Stimulated activated CD8-positive, alpha-beta memory T cell treated with anti-CD3 and anti-CD28 coated beads, Interleukin-4, amount 100 ng/mL, for 1 hour (primary cell): ENCODE results near the gene ACSS2.

Experiments used
- DNase-seq, 2 donors: peaks; one replicate each; pipeline ENCODE4 v3.0.0-alpha.2; 2020; ENCODE audit warnings: low read depth in 2 of 2, low spot score in 1 of 2

ACSS2 gene

DNA sequence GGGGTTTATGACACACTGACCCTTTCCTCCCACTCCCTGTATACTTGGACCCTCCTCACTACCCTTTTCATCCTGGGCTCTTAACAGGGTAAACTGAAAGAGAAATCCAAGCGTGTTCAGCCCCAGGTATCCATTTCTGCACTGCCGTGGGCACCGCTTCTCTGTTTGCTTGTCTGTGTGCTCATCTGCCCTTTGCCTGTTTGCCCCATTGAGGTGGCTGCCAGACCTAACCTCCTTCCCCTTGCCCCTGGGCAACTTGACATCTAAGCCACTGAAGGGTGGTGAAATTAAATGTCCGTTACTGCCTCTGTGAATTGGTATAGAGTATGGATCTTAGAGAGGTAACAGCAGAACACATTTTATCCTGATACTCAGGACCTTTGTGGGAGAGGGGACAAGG lies 38.7 kb downstream of the ACSS2 start:
- no peak for DNase-seq

DNA sequence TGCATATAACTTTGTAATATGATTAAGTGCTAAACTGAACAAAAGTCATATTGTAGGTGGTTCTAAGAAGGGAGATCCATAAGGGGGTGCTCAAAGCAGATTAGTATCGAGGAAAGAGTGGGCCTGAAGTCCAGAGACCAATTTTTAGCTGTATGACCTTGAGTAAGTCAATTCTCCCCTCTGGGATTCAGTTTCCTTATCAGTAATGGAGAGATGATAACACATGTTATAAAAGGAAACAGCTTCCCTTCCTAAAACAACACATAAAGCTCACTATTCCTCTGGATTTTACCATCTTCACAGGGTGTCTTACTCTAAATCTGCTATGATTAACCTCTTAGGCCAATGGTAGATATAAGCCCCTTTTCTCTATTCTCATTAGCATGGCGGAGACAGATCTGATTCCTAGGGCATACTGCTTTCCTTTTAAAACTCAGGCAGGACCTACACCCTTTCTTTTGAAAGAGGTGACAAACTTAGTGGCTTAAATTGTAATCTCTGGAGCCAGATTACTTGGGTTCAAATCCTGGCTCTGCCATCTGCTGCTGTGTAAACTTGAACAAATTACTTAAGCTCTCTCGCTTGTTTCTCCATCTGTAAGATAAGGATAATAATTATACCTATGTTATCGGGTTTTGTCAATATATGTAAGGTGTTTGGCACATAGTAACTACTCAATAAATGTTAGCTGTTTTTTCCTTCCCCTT lies 39.5 kb downstream of the ACSS2 start:
- no peak for DNase-seq

DNA sequence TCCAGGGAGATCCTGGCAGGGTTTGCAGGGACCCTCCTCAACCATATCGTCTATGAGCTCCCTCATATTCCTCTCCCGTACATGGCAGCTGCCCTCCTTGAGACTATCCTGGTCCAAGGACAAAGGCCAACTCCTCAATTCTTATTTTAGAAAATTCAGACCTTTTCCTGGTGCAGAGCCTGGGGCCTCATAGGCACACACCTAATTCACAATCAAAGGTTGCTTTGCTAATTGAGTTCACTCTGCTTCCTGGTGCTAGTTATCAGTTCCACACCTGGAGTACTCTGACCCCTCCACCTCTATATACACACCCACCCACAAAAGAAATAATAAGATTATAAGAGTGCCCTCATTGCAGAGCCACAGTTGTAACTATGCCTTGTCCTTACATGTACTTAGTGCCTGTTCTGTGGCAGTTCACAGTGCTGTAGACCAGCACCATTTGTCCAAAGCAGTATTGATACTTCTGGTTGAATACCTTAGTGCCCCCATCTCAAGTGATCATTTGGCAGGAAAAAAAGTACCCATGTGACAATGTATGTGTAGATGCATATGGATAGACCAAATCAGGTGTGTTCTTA lies 40.5 kb downstream of the ACSS2 start:
- DNase-seq = no peak

DNA sequence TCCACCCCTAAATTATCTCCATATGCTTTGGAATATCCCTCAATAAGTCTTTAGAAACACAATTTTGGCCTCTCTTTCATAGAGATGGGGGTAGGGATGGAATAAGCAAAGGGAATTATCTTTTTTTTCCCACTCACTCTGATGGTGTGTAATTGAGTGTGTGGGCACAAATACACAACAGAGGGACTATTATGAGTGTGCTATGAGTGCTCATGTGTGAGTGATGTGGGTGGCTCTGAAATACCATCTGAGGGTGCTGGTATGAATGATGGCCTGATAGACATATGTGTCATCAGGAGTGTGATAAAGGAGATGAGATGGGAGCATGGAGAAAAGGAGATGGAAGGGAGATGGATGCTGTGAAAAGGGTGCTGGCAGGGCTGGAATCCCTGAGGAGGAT lies 43.6 kb downstream of the ACSS2 start:
- DNase-seq = no peak

DNA sequence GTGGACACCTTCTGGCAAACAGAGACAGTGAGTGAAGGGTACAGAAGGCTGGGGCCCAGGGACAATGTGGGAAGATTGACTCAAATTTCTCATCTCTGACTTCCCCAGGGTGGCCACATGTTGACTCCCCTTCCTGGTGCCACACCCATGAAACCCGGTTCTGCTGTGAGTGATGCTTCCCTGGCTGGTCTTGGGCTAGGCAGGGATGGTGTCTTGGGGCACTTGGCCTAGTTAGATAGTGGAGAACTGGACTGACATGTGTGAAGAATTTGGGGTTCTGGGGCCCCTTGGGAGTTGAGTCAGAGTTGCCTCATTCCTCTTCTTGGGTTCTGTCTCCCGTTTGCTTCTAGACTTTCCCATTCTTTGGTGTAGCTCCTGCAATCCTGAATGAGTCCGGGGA lies 45.0 kb downstream of the ACSS2 start:
- no peak for DNase-seq

DNA sequence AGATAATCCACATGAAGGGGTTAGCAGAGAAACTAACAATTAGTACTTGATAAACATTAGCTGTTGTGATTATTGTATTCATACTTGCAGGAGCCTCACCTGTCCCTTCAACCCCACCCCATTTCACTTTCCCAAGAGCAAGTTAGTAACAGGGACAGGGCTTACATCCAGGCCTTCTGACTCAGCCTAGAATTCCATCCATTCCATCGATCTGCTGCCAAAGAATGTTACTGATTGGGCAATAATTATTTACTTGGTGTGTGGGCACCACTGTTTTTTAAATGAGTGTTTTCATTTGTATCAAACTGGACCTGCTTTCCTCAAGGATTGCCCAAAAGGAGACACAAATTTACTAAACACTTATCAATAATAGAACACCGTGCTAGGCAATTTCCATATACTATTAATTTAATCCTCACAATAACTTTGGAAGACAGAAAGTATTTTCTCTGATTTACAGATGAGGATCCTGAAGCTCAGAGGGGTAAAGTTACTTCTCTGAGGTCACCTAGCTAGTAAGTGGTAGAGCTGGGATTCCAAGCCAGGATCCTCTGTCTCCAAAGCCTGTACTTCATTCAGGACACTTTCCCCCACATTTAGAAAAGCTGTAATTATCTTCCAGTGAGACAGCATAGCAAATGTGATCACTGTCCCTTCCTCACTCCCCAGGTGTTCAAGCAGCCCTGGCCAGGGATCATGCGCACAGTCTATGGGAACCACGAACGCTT lies 46.4 kb downstream of the ACSS2 start:
- no peak for DNase-seq

DNA sequence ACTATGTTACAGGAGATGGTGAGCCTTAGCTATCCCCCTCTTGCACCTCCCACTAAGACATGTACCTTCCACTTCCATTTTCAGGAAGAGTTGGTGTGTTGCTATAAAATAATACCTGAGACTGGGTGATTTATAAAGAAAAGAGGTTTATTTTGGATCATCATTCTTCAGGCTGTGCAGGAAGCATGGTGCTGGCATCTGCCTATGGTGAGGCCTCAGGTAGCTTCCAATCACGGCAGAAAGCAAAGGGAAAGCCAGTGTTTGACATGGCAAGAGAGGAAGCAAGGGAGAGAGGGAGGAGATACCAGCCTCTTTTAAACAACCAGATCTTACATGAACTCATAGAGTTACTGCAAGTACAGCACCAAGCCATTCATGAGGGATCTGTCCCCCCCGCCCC lies 47.0 kb downstream of the ACSS2 start:
- no peak for DNase-seq

DNA sequence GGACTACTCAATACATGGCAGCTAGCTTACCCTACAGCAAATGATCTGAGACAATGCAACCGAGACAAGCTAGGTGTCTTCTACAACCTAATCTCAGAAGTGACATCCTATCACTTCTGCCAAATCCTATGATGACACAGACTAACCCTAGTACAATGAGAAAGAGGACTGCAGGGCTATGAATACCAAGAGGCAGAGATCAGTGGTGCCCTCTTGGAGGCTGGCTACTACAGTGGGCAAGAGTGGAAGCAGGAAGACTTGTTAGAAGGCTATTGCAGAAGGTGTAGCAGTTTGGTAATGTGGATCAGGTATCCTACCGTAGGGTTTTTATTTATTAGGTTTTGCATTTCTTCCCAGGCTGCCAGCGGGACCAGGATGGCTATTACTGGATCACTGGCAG lies 48.9 kb downstream of the ACSS2 start:
- DNase-seq = no peak

DNA sequence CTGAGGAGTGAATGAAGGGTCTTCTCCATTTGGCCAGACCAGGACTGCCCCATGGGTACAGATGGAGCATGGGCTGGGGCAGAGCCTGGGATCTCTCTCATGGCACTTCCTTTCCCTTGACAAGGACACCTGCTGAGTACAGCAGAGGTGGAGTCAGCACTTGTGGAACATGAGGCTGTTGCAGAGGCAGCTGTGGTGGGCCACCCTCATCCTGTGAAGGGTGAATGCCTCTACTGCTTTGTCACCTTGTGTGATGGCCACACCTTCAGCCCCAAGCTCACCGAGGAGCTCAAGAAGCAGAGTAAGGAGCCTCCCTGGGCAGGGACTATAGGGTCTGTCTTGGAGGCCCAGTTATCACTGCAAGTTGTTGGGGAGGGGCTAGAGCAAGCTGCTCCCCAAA lies 49.6 kb downstream of the ACSS2 start:
- no peak for DNase-seq

DNA sequence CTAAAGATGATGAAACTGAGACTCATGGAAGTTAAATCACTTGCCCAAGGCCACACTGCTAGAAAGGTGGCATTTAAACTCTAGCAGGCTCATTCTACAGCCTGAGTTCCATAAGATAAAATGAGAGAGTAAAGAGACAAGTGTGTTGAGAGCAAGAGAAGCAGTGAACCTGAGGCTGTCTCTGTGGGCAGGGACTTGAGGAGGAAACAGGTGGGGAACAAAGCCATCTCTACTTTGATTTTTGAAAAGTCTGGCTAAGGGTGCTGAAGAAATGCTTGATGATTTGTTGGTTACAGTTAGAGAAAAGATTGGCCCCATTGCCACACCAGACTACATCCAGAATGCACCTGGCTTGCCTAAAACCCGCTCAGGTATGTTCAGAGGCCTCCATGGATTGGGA lies 50.2 kb downstream of the ACSS2 start:
- DNase-seq = no peak

DNA sequence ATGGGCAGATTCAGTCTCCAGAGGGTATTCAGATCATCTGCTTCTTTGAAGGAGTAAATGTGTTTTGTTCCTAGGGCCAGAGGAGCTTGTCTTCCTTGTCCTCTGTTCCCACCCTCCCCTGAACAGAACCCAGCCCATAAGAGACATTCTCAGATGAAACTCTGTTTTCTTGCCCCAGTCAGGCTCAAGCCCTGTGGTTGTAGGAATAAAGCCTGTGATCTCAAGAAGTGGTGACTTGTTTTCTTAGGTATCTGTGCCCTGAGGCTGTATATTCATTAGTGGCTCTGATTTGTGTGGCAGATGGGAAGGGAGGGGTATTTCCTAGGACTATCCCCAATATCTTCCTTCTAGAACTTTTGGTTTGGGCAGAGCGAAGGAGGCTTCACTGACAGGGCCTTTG lies 51.3 kb downstream of the ACSS2 start:
- no peak for DNase-seq

DNA sequence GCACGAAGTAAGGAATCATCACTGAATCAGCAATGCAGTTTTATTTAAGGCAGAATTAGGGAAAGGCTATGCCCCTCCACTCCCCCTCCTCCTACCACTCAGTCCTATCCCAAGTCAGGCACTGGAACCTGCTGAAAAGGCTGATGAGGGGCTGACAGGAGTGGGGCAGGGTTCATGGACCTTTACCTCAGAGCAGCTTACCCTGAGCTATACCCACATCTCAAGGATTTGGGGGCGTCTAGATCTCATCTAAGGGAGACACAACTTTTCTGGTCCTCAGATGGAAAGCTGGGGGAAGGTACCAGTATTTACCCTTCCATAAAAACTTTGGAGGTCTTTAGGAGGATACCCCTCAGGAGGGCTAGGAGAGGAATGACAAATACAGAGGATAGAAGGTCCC lies 52.0 kb downstream of the ACSS2 start:
- DNase-seq = no peak

DNA sequence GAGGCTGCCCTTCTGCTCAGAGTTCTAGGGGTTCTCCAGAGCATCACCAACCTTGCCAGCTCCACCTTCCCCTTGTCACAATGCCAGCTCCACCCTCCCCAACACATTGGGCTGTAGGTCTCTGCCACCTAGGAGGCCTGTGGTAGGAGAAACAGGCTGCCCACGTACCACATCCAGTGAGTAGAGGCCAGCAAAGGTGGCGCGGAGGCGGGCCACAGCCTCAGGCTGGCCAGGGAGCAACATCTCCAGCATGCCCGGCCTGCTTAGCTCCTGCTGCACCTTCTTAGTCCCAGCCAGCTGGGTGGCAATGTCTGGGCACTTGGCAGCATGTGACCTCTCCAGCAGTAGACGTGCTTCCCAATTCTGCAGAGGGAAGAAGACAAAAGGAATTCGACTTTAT lies 55.4 kb downstream of the ACSS2 start:
- no peak for DNase-seq

DNA sequence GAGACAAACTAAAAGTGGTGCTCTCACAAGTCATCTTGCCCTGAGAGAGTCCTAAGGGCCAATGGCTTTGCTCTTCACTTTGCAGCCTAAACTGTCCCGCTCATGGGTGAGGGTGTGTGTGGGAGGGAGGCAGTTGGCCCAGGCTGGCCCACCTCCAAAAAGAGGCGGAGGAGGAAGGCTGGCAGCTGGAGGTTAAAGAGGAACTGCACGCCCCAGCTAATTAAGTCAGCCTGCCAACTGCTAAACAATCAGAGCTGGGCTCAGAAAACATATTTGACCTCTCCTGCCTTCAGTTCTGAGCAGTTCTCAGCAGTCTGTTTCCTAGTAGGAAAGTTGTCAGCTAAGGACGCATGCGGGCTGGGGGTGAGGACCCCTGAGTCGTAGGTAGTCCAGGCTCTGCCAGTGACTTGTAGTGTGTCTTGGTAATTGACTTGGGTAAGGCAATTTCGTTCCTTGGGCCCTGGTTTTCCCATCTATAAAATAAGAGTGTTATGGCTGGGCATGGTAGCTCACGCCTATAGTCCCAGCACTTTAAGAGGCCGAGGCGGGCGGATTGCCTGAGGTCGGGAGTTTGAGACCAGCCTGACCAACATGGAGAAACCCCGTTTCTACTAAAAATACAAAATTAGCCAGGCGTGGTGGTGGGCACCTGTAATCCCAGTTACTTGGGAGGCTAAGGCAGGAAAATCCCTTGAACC lies 62.2 kb downstream of the ACSS2 start:
- no peak for DNase-seq

DNA sequence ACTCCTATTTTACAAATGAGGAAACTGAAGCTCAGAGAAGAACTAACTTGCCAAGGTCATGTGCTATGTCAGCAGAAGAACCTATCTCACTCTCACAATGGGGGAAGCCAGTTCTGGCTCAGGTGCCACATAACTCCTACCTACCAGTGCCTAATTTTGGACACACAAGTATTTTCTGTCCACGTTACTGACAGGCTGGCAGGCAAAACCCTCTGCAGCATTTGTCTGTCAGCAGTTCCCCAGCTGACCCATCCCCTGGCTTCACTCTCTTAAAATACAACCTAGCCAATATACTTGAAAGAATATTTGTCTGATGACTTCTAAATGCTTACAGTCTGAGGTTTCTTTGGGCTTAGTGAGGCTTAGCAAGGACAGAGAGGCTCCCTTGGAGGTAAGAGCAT lies 63.7 kb downstream of the ACSS2 start:
- DNase-seq = no peak

DNA sequence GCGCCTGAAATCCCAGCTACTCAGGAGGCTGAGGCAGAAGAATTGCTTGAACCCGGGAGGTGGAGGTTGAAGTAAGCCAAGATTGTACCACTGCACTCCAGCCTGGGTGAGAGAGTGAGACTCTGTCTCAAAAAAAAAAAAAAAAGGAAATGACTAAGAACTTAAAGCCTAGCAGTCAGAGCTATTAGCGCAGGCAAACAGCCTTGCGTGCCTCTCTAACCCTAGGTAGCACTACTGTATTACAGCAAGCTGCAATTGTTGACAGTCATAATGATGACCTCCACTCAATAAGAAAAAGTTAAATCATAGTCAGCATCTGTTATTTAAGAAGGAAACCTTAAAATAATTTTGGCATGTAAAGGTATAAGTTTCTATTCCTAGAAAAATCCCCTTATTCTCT lies 64.8 kb downstream of the ACSS2 start:
- no peak for DNase-seq

DNA sequence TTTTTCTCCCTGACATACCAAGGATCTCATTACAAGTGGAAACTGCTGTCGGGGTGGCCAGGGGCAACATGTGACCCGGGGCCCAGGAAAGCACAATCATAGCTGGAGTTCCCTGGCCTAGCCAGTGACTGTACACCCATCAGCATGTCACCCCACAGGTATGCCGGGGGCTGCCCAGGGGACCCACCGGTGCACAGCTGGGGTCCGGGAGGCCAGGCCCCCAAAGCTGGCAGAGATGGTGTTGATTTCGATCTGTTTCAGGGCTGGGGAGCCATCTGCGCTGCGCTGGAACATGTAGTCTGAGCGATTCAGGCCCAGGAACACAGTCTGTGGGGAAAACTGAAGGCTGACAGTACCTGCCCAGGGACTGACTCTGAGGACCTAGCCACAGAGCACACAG lies 65.9 kb downstream of the ACSS2 start:
- no peak for DNase-seq

DNA sequence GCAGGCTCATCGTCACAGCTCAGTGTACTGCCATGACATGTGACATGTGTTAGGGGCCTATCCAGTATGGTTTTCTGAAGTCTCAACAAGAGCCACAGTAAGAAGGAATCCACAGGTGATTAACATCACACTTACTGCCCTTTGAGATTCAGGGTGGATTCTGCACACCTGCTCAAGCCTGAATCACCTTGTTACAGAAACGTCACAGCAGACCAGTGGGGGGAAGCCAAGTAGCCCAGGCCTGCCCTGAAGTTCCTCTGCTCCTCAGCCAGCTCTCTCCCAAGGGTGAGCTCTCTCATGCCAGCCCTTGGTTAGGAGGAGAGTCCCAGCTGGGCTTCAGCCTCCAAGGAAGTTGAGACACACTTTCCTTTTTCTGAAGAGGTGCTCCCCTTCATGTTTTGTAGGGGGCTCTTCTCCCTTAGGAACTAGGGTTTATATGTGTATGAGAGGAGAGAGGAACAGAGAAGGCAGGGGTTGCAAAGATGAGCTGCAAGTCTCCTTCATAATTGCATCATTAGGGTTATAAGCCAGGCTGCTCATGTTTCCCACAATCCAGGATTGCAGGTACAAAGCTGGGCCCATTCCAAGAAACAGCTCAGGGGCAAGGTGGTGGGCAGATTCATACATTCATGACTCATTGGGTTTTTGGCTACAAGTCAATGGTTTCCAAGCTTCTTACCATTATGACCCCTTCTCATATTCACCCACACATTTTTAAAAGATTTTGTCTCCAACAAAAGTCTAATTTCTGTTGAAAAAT lies 67.6 kb downstream of the ACSS2 start:
- no peak for DNase-seq

DNA sequence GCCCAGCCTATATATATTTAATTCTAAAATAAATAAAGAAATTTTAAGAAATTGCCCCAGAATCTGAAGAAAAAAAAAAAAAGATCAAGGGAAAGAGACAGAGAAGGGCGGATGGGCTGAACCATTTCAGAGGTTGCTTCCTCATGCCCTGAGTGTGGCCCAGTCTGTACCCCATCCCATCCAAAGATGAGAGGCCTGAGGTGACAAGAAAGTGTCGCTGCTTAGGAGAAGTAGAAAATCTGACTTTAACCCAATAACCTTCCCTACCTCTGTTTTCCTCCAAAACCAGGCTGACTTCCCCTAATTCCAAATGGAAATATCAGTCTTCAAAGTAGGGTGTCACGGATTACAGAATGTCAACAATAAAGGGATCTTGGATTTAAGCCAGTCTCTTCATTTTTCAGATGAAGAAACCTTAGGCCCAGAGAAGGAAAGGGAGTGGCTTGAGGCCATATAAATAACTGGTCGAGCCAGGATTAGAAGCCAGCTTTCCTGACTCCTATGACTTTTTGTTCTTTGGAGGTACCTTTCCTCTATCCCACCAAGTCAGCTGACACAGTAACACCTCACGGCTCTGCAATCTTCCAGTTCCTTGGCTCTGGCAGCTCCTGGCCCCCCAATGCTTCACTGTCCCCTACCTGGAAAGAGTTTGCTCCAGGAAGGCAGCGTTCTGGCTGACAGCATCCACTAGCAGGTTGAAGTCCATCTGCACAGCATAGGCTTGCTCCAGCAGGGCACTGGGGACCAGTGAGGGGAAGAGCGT lies 69.1 kb downstream of the ACSS2 start:
- DNase-seq = no peak

DNA sequence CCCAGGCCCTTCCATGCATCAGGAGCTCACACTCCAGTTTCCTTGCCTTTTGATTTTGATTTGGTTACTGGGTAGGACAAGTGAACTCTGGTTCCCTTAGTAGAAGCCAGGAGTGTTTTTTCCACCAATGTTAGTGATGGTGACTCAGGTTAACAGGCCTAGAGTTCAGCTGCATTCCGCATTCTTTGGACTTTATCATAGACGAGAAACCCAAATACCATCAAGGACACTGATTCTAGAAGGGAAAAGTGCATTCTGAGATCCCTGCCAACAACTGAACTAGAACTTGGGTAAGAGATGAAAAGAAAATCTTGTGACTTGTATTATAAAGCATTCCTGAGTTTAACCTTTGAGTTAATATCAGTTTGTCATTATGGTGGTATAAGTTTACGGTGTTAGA lies 70.2 kb downstream of the ACSS2 start:
- no peak for DNase-seq

DNA sequence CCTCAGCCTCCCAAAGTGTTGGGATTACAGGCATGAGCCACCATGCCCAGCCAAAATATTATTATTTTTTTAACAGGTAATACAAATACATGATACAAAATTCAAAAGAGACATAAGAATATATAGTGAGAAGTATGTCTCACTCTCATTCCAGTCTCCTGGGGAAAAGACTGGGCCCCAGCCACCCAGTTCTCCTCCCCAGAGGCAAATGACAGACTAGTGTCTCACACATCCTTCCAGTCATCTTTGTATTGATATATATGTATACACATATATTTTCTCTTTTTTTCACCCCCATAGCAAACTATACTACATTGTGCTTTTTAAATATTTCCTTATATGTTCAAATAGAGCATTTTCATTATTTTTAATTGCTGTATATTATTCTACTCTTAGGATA lies 70.9 kb downstream of the ACSS2 start:
- DNase-seq = no peak
